GM19397 (cell line): ENCODE measurements around the gene CCDC127.
"Not testable (repeated sequence)": the region's sequence is repeated elsewhere in the genome, so short reads cannot be mapped to it uniquely, and the experiment has no call there.

Experiments
- ATAC-seq: cut with Tn5 transposase; IDR thresholded peaks from one replicate; pipeline ENCODE4 v1.9.1; 2021; ENCODE audit warnings: mild to moderate bottlenecking, moderate library complexity; ENCODE audit not compliant: unreplicated experiment

CCDC127 gene

DNA sequence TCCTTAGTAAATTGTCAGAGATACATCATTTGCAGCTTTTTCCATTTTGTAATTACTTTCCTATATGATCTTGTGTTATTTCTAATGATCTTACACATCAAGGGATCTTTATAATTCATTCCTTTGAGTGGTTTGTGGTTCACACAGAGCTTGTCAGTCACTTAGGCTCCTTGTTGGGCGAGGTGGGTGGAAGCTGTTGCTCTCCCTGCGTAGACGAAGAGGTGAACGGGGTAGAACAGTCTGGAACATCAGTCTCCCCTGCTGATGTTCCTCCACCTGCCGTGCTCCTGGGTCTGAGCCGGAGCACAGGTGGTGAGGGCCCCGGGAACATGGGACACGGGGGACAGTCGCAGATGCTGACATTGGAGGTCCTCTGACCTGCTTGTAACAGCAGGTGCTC, 17.6 kb upstream of the CCDC127 start:
- ATAC-seq = not testable (repeated sequence)

DNA sequence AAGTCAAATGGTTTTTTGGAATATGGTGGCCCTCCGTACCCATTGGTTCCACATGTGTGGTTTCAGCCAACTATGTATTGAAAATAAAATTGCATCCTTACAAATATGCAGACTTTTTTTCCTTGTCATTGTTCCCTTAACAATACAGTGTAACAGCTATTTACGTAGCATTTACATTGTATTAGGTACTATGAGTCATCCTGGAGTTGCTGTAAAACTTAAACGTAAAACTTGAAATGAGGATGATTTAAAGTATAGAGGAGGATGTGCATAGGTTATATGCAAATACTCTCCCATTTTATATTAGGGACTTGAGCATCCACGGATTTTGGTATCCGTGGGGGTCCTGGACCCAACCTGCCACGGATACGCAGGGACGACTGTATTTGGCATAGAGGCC, 16.5 kb upstream of the CCDC127 start:
- ATAC-seq = no peak

GRCh38 chr5:233426-233825, 15.5 kb upstream of the CCDC127 start:
- not testable (repeated sequence) for ATAC-seq

- no peak for ATAC-seq
Observed at GRCh38 chr5:231661-232060, 13.7 kb upstream of the CCDC127 start.

GRCh38 chr5:230711-231110, 12.8 kb upstream of the CCDC127 start:
- ATAC-seq = no peak

DNA sequence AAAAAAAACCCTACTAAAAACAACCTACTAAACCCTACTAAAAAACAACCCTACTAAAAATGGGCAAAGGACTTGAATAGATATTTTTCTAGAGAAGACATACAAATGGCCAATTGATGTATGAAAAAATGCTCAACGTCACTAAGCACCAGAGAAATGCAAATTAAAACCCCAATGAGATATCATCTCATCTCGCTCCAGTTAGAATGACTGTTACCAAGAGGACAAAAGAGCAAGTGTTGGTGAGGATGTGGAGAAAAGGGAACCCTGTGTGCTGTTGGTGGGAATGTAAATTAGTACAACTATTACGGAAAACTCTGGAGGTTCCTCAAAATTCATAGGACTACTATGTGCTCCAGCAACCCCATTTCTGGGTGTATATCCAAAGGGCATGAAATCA, 10.9 kb upstream of the CCDC127 start:
- ATAC-seq = no peak

DNA sequence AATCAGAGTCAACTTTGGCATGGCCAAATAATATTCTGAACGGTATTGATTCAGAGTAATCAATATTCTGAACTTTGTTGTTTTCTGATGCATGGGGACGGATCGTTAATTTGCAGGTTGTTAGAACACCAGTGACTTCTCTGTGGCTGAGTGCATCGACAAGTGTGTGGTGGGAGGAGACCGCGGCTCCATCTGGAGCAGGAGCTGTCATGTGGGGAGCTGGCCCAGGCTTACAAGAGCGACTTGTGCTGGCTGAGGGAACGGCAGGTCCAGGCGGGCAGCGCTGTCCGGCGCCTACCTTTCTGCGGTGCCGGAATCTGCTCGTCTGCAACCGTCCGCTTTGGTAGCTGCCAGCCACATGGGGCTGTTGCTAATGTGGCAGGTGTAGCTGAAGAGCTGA, 9.4 kb upstream of the CCDC127 start:
- not testable (repeated sequence) for ATAC-seq

DNA sequence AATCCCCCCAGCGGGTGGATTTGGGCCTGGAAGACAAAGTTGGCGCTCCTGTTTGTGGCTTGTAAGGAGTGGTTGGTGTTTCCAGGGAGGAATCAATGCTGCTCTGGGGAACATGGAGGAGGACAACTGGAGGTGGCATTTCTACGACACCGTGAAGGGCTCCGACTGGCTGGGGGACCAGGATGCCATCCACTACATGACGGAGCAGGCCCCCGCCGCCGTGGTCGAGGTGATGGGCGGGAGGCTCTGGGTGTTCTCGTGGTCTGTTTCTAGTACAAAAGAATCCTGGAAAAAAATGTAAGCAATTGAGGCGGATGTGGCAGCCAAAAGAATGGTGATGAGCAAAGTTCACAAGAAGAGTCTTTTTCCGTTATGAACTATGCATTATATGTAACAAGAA, 7.4 kb upstream of the CCDC127 start:
- no peak for ATAC-seq

GRCh38 chr5:223791-224190, 5.8 kb upstream of the CCDC127 start:
- no peak for ATAC-seq

- ATAC-seq = not testable (repeated sequence)
Observed at GRCh38 chr5:222951-223715, 5.2 kb upstream of the CCDC127 start.

DNA sequence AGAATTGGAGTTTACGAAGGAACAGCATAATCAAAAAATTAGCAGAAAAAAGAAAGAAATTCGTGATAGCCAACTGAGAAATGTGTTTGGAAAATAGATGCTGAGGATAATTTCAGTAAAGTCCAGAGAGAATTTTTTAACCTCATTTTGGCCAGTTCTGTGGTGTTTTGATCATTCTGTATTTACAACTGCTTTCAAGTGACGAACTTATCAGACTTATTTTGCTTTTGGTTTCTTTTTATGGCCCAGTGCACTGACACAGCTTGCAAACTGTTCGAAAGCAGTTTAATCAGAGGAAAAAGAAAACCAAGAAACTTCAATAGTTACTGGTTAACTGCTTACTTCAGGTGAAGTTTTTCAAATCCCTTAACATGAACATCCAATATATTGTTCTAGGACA, 2.0 kb upstream of the CCDC127 start:
- ATAC-seq = no peak

DNA sequence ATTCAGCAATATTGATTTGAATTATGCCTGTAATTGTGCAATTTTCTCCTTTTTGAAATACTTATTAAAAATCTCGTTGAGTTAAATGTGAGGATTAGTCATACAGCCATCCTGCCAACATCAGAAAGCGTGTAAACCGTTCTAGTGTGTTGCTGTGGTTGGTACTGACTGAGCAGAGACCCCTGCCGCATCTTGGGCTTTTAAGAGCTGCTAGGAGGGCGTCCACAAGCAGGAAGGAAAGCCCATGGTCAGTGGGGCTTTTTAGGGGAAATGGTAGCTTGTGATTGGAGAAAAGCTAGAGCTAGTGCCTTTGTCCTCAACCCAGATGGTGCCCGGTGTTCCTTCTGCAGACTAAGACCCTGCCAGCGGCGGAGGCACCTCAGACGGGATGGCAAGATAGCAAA, 1.5 kb upstream of the CCDC127 start:
- ATAC-seq = no peak

GRCh38 chr5:218457-219291, 721 bp upstream of the CCDC127 start:
- ATAC-seq = peak; percentile 31

GRCh38 chr5:216076-216475, 1.9 kb downstream of the CCDC127 start:
- ATAC-seq = not testable (repeated sequence)

DNA sequence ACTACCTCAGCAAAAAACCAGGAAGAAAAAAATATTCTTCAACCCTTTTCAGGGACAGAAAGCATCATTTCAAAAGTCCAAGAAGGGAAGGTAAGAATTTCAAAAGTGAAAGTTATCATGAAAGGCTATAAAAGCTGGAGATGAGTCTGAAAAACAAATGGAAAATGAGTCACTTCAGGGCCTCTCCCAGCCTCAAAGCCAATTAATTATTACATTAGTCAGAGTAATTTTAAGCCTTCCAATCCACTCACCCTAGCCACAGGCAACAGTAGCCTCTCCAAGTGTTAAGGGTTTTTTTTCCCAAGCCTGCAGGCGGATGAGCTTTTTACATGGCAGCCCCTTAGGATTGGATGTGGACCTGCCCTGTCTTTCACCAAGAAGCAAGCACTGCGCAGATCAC, 2.7 kb downstream of the CCDC127 start:
- not testable (repeated sequence) for ATAC-seq

DNA sequence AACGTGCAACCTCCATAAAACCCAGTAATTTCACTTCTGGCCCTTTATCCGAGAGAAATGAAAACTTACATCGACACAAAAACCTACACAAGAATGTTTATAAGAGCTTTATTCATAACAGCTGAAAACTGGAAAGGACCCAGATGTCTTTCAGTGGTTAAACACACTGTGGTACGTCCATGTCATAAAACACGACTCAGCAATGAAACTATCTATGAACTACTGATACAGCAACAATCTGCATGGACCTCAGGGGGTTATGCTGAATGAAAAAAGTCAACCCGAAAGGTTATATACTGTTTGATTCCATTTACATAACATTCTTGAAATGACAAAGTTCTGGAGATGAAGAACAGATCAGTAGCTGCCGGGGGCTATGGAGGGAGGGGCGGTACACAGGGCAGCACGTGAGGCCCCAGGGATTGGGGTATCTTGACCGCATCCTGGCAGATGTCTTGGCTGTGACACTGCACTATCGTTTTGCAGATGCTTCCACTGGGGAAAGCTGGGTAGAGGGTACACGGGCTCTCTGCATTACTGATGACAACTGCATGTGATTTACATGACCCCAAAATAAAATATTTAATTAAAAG, 4.1 kb downstream of the CCDC127 start:
- ATAC-seq = no peak

GRCh38 chr5:208449-209114, 9.4 kb downstream of the CCDC127 start:
- no peak for ATAC-seq

DNA sequence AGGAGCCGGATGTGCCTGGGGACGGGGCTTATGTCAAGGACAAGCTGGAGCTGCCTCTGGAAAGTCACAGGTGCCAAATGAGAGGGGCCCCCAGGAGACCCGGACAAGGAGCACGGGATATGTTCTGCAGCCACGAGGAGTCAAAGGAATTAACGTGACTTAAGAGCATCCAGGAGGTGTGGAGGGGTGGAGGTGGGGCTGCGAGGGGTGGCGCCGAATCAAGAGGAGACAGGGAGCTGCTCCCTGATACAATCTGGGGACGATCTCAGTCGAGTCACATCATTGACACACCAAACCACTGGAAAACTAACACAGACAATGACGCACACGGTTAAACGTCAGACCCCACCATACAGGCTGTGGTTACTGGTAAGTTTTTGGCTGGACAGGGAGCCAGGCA, 10.4 kb downstream of the CCDC127 start:
- no peak for ATAC-seq

- no peak for ATAC-seq
Observed at GRCh38 chr5:206927-207536, 10.9 kb downstream of the CCDC127 start.

DNA sequence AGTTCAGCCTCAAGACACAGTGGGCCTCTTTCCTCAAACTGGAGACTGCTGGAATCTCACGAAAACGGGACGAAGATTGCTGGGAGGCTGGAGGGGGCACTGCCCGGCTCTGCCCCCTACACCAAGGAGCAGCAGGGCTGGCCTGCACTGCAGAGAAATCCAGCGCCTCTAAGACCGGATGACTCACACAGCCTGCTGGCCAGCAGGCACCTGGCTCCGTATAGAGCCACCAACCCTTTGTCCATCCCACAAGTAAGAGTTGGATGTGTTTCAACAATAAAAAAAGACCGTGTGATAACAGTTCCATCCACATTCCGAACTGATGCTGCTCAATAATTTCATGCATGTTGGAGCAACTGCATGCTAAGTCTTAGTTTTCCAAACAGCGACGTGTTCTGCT, 11.5 kb downstream of the CCDC127 start:
- ATAC-seq = no peak
